Measurements from ENCODE around the gene CLSTN2. TPM values are rescaled to one million over a fixed set of nuclear protein-coding genes. Genes with fewer than 3 reads are reported as not detected.
"Not testable (repeated sequence)": the region's sequence is repeated elsewhere in the genome, so short reads cannot be mapped to it uniquely, and the experiment has no call there.

CLSTN2 gene
- total RNA-seq, 1 donor from 2014 or later, result 7.1 TPM

DNA sequence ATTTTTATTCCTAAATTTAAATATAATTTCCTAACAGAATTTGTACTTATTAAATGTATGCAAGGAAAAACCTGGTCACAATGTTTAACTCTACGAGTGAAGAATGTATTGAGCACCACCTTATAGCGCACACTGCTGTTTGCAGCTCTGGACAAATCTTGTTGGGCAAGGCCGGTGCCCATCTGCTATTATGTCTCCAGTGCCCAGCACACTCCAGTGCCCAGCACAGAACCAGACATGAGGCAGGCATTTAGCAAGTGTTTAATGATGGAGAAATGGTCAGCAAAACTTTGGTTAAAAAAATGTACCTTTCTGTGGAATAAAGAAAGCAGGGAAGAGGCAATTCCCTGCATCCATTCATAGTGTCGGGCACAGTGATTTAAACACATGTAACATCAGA is 488.2 kb downstream of the CLSTN2 start:
- no peak for DNase-seq (ENCODE audit: low spot score)

DNA sequence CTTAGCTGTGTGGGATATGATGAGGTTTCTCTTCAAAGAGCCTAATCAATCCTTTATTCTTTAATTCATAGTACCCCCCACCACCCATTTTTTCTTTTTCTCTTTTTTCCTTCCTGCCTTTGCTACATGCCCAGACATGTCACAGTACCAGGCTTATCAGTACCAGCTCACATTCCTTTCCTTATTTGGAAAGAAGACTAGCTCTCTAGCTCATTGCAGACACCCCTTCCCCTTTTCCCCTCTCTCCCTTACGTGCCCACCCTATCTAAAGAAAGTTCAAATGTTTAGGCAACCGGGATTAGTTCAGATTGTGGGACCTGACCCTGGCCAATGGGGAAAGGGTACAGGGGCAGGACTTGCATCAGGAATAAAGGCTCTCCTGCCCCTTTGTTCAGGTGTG is 488.6 kb downstream of the CLSTN2 start:
- DNase-seq (ENCODE audit: low spot score), result not testable (repeated sequence)

DNA sequence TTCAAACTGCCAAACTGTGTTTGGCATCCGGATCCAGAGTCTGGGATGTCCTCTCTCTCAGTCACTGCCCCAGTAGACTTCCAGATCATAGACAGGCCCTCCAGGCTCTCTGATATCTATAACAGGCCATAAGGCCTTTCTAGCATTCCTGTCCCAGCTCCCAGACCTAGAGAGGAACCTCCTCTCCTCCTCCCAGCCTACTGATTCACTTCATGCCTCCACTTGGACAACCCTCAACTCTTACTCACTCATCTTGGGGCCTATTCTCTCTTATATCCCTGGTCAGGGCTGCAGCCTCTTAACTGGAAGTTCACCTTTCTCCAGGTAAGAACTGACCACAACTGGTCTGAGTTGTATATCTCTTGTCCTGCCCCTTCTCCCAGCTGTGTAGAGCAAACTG is 489.2 kb downstream of the CLSTN2 start:
- DNase-seq (ENCODE audit: low spot score), result no peak

DNA sequence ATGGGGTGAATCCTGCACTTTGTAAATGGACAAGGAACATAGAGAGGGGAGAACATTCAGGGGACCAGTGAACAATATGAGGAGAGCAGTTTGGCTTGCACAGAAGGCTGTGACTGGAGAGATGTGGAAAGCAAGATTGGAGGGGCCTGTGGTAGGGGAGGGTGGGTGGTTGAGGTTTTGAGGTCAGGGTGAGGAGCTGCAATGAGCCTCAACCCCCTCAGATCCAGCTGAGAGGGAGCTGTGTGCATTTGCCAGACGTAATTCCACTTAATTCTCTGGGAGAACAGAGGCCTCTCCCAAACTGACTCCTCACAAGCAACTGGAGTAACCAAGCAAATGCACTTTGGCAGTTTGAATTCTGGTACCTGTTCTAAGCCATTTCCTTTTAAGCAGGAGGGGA is 489.7 kb downstream of the CLSTN2 start:
- DNase-seq (ENCODE audit: low spot score), result no peak

DNA sequence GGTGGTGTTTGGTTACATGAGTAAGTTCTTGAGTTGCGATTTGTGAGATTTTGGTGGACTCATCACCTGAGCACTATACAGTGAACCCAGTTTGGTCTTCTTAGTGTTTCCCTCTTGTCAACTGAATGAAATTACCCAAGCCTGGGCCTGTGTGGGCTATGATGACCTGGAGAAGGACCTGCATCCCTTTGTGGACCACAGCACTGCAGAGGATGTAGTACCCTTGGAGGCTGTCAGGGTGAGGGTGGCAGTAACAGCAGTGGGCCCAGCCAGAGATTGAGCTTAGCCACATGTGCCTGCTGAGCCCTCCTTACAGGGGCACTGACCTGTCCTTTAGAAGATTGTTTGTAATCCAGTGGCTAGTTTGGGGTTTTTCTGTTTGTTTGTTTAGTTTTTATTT is 492.8 kb downstream of the CLSTN2 start:
- DNase-seq (ENCODE audit: low spot score), result no peak

DNA sequence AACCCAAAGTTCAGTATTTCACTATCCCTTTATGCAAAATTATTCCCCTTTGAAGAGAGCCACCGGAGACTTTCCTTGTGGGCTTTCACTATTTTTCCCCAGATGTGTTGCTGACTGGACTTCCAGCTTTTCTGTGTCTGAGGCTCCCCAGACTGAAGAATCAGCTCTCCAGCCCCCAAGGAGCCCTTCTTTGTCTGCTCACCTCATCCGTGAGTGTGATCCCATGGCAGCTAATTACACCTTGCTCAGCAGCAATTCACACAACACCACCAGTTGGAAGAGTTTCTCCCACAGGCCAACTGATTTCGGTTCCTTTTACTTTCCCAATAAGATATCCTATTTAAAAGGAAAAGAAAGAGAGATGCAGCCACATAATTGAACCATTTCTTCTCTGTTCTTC is 493.4 kb downstream of the CLSTN2 start:
- DNase-seq (ENCODE audit: low spot score), result no peak

DNA sequence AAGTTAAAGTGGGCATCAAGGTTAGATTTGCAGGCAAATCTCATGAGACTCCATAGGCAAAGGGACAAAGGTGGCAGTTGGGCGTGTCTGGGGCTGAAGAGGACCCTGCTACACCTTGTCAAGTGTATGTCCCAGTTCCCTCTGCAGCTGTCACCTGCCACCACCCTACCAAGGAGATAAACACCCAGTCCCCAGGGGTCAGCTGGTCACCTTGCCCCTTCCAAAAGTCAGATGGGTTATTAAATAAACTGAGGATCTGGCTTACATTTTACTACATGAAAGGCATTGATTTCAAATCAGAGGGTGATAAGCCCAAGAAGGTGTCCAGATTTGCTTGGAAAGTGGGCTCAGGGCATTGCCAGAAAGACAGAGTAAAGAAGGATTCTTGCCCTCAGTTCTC is 494.8 kb downstream of the CLSTN2 start:
- no peak for DNase-seq (ENCODE audit: low spot score)

DNA sequence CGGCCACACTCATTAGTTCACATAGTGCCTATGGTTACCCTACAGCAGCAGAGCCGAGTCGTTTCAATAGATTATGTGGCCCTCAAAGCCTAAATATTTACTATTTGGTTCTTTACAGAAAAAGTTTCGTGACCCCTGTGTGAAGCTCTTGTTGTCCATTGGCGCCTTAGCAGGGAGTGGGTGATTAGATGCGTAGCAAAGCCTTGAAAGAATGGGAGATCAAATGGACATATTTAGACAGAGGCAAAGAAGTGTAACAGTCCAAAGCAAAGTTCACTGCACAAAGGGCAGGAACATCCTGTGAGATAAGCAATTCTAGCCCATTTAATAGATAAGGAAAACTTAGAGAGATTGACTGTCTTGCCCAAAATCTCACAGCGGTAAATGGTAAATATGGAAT is 495.5 kb downstream of the CLSTN2 start:
- DNase-seq (ENCODE audit: low spot score), result no peak

DNA sequence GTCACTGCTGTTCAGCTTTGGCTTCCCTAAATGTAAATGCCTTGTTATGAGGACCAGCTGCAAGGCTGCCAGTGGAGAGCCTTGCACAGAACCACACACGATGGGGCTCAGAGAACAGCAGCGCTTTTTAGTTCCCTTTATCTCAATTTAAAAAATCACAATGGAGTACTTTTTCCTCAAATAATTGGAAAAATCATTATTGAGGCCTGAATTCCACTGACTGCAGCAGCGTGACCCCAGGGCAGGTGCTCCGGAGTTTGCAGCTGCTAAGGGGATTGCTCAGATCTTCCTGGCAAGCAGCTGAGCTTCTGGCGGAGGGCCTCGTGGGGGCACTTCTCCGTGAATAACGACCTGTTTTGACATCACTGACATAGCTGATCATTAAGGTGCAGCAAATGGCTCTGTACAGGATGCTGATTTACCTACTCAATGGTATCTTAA is 497.3 kb downstream of the CLSTN2 start:
- no peak for DNase-seq (ENCODE audit: low spot score)

DNA sequence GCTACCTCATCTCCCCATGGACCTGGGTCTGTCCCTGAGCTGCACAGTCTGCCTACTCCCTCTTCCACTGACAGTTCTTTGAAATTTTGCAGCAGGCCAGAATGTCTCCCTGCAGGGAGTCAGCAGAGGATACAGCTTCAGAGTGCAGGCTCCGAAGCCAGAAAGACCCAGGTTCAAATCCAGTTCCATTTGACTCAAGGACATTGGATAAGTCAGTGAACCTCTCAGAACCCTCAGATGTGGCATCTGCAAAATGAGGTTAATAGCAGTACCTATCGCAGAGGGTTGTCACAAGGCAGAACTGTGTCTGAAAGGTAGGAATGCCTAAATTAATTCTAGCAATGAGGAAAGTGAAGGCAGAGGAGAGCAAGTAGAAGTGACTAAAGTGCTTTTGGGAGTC is 498.4 kb downstream of the CLSTN2 start:
- no peak for DNase-seq (ENCODE audit: low spot score)

DNA sequence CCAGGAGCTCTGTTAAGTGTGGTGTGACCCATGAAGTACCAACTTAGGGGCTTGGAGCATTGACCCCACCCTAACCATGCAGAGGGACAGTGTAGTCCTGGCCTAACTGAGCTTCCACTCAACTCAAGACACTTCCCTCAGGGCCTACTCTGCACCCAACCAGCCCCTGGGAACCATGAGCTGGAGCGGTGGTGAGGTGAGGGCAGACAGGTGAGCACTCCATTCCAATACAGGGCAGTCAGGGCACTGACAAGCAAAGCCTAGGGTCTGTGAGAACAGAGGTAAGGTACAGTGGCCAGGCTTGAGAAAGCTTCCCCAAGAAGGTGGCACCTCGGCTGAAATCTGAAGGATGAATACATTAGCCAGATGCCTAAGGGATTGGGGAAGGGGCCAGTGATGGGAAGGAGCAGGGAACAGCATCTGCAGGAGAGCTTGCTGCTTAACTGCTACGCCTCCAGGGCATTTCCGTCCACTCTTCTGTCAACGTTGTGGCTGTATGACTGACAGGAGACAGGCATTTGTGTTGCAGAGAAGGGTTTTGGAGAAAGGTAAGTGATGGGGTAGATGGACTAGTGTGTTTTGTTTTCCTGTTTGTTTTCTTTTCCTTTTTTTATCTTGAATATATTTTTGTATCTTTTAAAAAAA is 499.4 kb downstream of the CLSTN2 start:
- no peak for DNase-seq (ENCODE audit: low spot score)

DNA sequence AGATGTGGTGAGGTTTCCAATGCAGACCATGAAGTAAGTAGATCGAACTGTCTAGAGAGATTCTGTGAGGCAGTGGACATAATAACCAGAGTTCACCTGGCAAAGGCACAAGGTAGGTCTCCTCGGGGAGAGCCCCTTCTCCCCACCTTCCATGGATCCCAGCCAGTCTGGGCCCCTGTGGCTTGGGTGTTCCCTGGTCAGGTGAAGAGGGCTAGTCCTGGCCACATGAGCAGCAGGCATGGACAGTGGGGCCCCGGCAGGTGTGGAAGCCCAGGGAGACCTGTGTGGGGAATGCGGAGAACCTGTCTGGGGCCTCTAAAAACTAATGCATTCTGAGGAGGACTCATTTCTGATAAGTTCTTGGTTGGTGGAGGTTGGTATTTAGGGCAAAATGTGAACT is 501.4 kb downstream of the CLSTN2 start:
- no peak for DNase-seq (ENCODE audit: low spot score)

DNA sequence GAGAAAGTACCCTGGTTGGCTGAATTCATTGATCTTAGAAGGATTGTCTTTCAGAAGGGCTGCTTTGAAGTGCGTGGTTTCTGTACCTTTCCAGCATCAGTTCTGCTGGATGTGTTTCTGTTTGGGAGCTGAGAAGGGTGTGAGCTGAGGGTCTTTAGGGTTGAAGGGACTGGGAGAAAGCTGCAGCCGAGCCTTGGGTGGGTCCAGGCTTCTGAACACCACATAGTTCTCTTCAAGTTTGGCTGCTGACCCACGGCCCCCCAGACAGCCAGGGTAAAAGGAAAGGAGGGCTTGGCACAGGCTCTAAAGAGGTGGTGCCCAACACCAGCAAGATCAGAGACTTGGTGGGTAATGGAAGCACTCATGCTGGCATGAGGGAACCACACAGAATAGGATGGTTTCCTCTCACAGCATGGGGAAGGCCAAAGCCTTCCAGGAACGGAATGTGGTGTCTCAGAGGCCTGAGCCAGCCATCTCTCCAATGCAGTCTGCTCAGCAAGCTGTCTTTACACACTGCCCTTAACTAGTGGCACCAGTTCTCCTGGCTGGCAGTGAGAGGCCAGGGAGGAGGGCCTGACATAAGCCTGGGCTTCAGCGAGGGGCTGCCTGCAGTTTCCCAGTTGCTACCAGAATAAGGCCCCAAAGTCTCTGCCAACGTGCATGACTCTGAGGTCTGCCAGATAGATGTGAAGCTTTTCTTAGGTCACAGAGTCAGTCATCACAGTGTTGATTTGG is 503.9 kb downstream of the CLSTN2 start:
- no peak for DNase-seq (ENCODE audit: low spot score)

DNA sequence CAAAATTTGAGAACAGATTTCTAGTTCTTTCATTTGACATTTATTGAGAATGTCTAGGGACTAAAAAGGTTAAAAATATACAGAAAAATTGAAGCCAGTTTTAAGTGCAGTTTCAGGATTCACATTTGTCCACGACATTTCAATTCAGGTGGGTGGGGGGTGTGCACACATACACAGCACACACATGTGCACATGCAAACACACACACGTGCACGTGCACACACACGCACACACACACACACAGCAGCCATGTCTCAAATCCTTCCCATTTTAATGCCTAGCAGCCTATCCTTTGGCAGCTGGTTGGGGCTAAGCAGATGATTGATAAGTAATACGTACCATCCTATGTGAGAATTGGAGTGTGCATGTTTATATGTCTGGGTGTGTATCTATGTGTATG is 504.5 kb downstream of the CLSTN2 start:
- no peak for DNase-seq (ENCODE audit: low spot score)

DNA sequence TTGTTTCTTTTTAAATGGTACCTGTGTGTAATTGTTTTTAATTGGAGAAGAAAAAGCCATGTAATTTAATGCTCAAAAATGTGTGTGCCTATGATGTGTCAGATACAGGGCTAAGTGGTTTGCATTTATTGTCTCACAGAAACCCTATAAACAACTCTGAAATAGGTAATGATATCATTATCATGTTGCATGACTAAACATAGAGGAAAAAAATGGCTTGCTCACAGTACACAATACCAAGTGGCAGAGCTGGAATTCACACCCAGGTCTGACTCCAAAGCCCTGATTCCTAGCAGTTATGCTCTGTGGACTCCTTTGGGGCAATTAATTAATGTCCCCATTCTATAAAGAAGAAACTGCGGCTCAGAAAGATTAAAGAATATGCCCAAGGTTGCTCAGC is 505.5 kb downstream of the CLSTN2 start:
- no peak for DNase-seq (ENCODE audit: low spot score)

DNA sequence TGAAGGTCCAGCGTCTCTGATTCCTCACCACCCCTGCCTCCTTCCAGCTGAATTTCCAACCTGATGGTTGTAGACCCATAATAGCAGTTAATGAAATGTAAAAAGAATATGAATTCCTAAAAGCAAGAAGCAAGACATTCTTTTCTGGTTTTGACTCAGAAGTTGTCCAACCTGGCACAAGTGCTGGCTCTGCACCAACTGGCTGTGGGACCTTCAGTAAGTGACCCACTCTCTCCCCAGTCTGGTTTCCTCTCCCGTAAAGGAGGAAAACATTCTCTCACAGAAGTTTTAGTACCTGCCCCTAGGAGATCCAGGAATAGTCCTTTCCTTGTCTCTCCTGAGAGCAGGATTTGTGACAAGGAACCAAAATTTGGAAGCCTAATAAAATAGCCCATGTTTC is 506.0 kb downstream of the CLSTN2 start:
- DNase-seq (ENCODE audit: low spot score), result no peak

DNA sequence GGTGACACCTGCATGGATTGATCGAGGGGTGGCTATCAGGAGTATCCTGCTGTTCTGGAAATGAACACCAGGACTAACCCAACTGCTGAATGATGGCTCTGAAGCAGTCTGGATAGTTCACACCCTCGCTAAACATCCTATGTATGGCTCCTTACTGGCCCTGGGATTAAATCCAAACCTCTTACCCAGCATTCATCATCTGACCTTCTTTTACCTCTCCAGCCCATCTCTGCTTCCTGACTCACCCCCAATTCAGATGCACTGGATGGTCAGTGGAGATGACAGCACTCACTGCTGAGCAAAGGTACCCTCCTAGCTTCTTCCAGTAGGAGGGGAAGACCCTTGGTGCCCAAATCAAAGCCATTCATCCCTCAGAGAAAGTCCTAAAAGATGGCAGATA is 507.6 kb downstream of the CLSTN2 start:
- DNase-seq (ENCODE audit: low spot score), result no peak

DNA sequence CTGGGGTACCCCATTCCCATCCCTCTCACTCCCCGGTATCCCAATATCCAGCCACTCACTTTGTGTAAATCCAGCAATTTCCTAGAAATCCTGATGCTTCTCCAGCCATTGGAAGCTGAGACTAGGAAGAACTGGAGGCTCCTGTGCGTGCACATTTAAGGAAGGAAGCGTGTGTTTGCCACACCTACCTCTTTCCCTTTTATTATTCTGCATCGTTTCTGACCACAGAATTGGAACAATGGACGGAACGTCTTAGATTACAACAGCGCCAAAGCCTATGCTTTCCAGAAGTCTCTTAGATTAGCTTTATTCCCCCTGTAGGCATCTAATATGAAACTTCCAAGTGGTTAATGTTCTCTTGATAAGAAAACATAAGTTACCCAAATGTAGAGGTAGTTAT is 508.1 kb downstream of the CLSTN2 start:
- no peak for DNase-seq (ENCODE audit: low spot score)

DNA sequence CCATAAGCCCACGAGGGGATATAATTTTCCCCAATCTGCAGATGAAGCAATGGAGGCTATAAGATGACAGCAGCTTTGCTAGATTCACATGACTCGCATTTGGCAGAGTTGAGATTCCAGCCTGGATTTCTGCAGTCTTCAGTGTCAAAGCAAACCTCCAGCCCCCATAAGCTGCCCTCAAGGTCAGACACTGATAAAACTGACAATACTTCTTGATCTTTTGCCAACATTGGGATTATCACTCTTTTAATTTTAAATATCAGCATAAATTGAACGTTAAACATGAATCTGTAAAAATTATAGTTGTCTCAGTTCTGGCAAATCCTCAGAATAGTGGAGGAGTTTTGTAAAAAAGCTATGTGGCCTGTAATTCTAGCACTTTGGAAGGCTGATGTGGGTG is 508.8 kb downstream of the CLSTN2 start:
- DNase-seq (ENCODE audit: low spot score), result no peak

DNA sequence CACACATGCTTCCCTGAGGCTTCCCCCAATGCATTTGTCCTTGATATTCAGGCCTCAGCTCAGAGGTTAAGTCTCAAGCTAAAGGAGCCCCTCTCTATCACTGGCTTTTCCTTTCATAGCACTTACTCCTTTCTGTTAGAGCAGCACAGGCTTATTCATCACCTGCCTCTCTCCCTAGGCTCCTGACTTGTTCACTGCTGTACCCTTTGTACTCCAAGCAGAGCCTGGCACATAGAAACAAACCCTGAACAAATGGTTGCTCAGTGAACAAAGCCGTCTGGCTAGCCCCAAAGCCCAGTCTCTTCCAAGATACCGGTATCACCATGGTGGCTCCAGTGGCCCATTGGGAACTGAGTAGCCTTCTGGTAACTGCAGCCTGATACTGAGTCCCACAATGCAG is 511.7 kb downstream of the CLSTN2 start:
- DNase-seq (ENCODE audit: low spot score), result no peak

DNA sequence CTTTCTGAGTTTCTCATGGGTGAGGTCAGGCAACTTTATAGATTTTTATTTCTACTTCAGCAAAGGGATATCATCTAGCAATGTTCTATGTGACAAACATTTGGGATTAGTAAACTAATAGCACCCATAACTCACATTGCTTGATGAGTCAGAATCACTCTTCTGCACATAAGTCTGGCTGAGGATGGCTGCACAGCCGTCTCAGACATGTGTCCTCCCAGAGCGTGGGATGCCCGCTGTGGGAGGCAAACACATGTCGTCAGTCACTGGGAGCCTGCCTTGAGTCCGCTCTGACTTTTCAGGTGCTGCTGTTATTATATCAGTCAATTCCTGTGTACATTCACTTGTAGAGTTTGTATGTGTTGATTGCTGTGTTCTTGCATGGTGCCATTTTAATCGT is 512.2 kb downstream of the CLSTN2 start:
- no peak for DNase-seq (ENCODE audit: low spot score)

DNA sequence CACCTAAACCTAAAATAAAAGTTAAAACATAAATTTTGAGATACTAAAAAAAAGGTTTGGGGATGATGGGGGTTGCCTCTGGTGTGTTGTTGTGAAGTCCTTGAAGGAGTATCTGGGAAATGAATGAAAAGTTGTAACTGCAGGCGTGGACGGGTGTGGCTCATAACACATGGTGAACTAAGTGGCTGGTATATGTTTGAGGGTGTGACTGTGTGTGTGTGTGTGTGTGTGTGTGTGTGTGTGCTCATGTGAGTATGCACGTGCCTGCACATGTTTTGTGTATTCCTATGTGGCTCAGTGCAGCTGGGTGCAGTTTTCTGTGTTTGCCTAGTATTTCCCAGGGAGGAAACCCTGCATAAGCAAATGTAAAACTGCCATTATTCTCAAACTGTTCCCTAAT is 513.0 kb downstream of the CLSTN2 start:
- no peak for DNase-seq (ENCODE audit: low spot score)

DNA sequence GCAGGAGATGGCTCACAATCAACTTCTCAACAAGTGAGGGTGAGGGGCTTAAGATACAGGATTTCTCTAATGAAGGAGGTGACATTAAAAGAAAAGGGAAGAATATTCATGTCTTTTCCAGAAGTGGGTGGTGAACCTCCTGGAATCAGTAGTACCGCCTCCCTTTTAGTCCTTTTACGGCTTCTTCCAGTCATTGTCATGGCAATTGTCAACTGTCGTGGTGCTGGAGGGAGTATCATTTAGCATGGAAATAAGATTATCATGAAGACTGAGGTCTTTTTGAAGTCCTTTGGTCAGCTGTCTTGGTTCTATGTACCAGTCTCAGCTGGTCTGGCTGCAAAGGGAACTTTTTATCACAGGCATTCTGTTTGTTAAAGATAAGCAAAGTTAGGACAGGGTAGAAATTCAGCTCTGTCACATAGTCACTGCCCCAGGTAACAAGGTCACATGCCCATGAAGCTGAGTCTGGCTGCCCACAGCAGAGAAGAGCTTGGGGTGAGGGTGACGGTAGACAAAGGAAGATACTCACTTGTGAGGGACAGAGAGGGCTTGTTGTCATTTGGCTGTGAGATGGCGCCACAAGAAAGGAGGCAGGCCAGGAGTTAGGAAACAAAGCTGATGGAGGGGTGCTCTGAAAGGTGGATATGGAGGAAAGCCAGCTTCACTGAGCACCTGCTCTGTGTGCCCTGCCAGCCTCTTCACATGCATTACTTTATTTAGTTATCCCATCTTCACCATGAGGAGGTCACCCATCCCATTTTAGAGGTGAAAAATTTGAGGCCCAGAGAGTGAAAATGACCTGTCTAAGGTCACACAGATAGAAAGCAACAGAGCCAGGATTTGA is 514.6 kb downstream of the CLSTN2 start:
- no peak for DNase-seq (ENCODE audit: low spot score)

Measured in mucosa of gallbladder (tissue), 1 donor.